ENCODE data around the gene SNAP25. TPM values are rescaled to one million over a fixed set of nuclear protein-coding genes. Genes with fewer than 3 reads are reported as not detected.

The SNAP25 gene
- total RNA-seq, 4 donors from 2014 or later: 0.54 to 1.1 (median 0.67) TPM; not detected in 1

DNA sequence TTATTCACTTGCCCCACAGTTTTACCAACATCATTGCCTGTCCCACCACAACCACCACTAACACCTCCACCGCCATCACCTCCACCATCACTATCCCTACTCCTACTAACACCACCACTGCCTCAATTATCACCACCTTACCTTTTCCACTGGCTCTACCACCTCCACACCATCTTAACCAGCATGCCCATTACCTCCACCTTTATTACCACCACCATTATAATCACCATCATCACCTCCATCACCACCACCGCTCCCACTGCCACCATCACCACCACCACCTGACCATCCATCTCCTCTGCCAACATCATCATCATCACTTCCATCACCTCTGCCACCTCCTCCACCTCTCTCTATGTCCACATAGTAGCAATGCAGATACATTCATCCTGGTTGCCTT, 90.0 kb downstream of the SNAP25 start:
- intact Hi-C loops (cut with DNase I): no loop called here
- Histone ChIP-seq H3K27ac (no peak overlapping the region), H3K4me1 (peaks cover 0 to 3% of the 10 kb centered on the region in 2 donors), H3K4me3 (replicated peaks in 1 of 3) (no peak overlapping the region), H3K9me3 (no peaks in the 10 kb centered on the region), H3K27me3 (no peaks in the 10 kb centered on the region), H3K36me3 (no peaks in the 10 kb centered on the region)
- DNase-seq: no peak
- TF ChIP-seq POLR2A (IDR thresholded peaks at IDR 0.05): no peak
- TF ChIP-seq, protein P1, sequence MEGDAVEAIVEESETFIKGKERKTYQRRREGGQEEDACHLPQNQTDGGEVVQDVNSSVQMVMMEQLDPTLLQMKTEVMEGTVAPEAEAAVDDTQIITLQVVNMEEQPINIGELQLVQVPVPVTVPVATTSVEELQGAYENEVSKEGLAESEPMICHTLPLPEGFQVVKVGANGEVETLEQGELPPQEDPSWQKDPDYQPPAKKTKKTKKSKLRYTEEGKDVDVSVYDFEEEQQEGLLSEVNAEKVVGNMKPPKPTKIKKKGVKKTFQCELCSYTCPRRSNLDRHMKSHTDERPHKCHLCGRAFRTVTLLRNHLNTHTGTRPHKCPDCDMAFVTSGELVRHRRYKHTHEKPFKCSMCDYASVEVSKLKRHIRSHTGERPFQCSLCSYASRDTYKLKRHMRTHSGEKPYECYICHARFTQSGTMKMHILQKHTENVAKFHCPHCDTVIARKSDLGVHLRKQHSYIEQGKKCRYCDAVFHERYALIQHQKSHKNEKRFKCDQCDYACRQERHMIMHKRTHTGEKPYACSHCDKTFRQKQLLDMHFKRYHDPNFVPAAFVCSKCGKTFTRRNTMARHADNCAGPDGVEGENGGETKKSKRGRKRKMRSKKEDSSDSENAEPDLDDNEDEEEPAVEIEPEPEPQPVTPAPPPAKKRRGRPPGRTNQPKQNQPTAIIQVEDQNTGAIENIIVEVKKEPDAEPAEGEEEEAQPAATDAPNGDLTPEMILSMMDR (IDR thresholded peaks at IDR 0.05): no peak
- WGBS, 2 donors: 72 to 85% methylated on average over 2 of the region's 2 CpGs

DNA sequence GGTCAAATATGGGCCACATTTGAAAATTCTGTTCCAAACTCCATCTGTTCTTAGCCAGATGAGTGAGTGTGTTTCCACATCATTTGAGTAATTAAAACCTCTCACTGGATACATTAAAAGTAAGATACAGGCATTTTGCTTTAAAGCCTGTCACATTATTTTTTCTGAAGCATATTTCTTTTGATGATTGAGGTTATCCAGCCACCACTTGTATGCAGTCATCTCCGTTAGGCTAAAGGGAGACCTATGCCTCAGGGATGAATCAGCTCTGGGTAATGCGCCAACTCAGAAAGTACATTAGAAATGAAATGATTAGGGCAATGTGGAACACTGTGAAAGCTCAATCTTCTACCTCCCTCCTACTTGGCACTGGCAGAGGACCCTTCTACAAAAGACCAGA, 90.7 kb downstream of the SNAP25 start:
- Histone ChIP-seq H3K4me3 (replicated peaks in 1 of 3) (no peak overlapping the region), H3K27ac (no peak overlapping the region), H3K9me3 (no peaks in the 10 kb centered on the region), H3K4me1 (peaks cover 0 to 8% of the 10 kb centered on the region in 2 donors), H3K27me3 (no peaks in the 10 kb centered on the region), H3K36me3 (no peaks in the 10 kb centered on the region)
- TF ChIP-seq POLR2A (IDR thresholded peaks at IDR 0.05): no peak
- 74 to 90% methylated on average over 2 of the region's 2 CpGs for WGBS, 2 donors
- no peak for DNase-seq
- intact Hi-C loops (cut with DNase I): no loop called here

DNA sequence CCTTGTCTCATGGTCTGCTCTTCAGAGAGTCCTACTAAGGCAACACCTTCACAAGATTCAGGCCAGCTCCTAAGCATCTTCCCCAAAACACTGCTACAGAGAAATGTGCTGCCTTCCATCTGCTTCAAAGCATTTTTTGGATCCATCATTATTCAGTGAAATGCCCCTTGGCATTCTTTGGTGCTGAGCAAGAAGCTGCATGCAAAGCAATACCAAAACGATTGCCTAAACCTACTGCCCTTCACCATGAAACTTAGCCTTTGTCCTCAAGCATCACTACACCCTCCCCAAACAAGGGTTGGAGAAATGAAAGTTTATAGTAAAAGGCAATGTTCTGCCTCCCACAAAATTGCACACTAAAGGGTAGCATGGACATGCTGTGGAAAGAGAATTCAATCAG, 93.5 kb downstream of the SNAP25 start:
- no peak for DNase-seq
- no peak overlapping the region for H3K27ac ChIP-seq
- H3K36me3 ChIP-seq: no peaks in the 10 kb centered on the region
- intact Hi-C loops (cut with DNase I): no loop called here
- no peaks in the 10 kb centered on the region for H3K9me3 ChIP-seq
- H3K27me3 ChIP-seq: no peaks in the 10 kb centered on the region
- peaks cover 3 to 8% of the 10 kb centered on the region in 2 donors for H3K4me1 ChIP-seq
- no peak overlapping the region for H3K4me3 ChIP-seq (replicated peaks in 1 of 3)
- WGBS, 2 donors: 77 to 79% methylated on average over 1 of the region's 1 CpG
- TF ChIP-seq, protein P1 (IDR thresholded peaks at IDR 0.05): no peak
- TF ChIP-seq POLR2A (IDR thresholded peaks at IDR 0.05): no peak

GRCh38 chr20:10313215-10313614, 94.6 kb downstream of the SNAP25 start:
- Histone ChIP-seq H3K27ac (no peak overlapping the region), H3K27me3 (no peaks in the 10 kb centered on the region), H3K36me3 (no peaks in the 10 kb centered on the region), H3K4me1 (peaks cover 3 to 8% of the 10 kb centered on the region in 2 donors), H3K9me3 (no peaks in the 10 kb centered on the region), H3K4me3 (replicated peaks in 1 of 3) (no peak overlapping the region)
- intact Hi-C loops (cut with DNase I): no loop called here
- no peak for TF ChIP-seq POLR2A (IDR thresholded peaks at IDR 0.05)
- TF ChIP-seq, protein P1 (IDR thresholded peaks at IDR 0.05): no peak
- peak in 1 of 2 donors; percentile 4 for DNase-seq

- WGBS, 2 donors: 8 to 12% methylated on average over 3 of the region's 3 CpGs
- Histone ChIP-seq H3K27ac (no peak overlapping the region), H3K4me1 (peaks cover 3 to 8% of the 10 kb centered on the region in 2 donors), H3K9me3 (no peaks in the 10 kb centered on the region), H3K27me3 (no peaks in the 10 kb centered on the region), H3K36me3 (no peaks in the 10 kb centered on the region), H3K4me3 (replicated peaks in 1 of 3) (no peak overlapping the region)
- intact Hi-C loops (cut with DNase I): no loop called here
- DNase-seq: no peak
- TF ChIP-seq POLR2A (IDR thresholded peaks at IDR 0.05): no peak
- TF ChIP-seq, protein P1 (IDR thresholded peaks at IDR 0.05): no peak
These were observed 95.1 kb downstream of the SNAP25 start for GRCh38 chr20:10313701-10314100.

GRCh38 chr20:10314198-10314597, 95.6 kb downstream of the SNAP25 start:
- H3K4me1 ChIP-seq: peaks cover 3 to 8% of the 10 kb centered on the region in 2 donors
- WGBS, 2 donors: 14 to 20% methylated on average over 2 of the region's 2 CpGs
- no peak overlapping the region for H3K27ac ChIP-seq
- H3K36me3 ChIP-seq: no peaks in the 10 kb centered on the region
- H3K27me3 ChIP-seq: no peaks in the 10 kb centered on the region
- no peaks in the 10 kb centered on the region for H3K9me3 ChIP-seq
- no peak for TF ChIP-seq POLR2A (IDR thresholded peaks at IDR 0.05)
- TF ChIP-seq, protein P1 (IDR thresholded peaks at IDR 0.05): no peak
- H3K4me3 ChIP-seq (replicated peaks in 1 of 3): no peak overlapping the region
- intact Hi-C loops (cut with DNase I): no loop called here
- no peak for DNase-seq
